NOMO-1 treated with dmso at 0.1 percent for 144 hours (cell line): ENCODE data around the gene TFDP1.
"Not testable (repeated sequence)": the region's sequence is repeated elsewhere in the genome, so short reads cannot be mapped to it uniquely, and the experiment has no call there.

Source experiments
- DNase-seq: peaks from one replicate; lab custom pipeline; 2025; ENCODE audit not compliant: unreplicated experiment; lab: John Stamatoyannopoulos, UW

TFDP1 gene

GRCh38 chr13:113548778-113549621, 35.6 kb upstream of the TFDP1 start:
- no peak for DNase-seq

GRCh38 chr13:113550453-113550852, 34.1 kb upstream of the TFDP1 start:
- DNase-seq = no peak

- no peak for DNase-seq
Observed at GRCh38 chr13:113551081-113552000, 33.2 kb upstream of the TFDP1 start.

- DNase-seq = no peak
Observed at GRCh38 chr13:113552079-113552478, 32.5 kb upstream of the TFDP1 start.

GRCh38 chr13:113552786-113553434, 31.6 kb upstream of the TFDP1 start:
- DNase-seq = no peak

GRCh38 chr13:113553511-113554332, 30.8 kb upstream of the TFDP1 start:
- DNase-seq = no peak

GRCh38 chr13:113554333-113554700, 30.2 kb upstream of the TFDP1 start:
- DNase-seq = no peak

- DNase-seq = no peak
Observed at GRCh38 chr13:113555141-113555540, 29.4 kb upstream of the TFDP1 start.

GRCh38 chr13:113557013-113557412, 27.5 kb upstream of the TFDP1 start:
- no peak for DNase-seq

- DNase-seq = no peak
Observed at GRCh38 chr13:113558461-113558860, 26.1 kb upstream of the TFDP1 start.

- DNase-seq = no peak
Observed at GRCh38 chr13:113559061-113559460, 25.5 kb upstream of the TFDP1 start.

- no peak for DNase-seq
Observed at GRCh38 chr13:113559901-113560644, 24.5 kb upstream of the TFDP1 start.

- DNase-seq = no peak
Observed at GRCh38 chr13:113560645-113561416, 23.7 kb upstream of the TFDP1 start.

- DNase-seq = no peak
Observed at GRCh38 chr13:113561417-113562084, 23.0 kb upstream of the TFDP1 start.

GRCh38 chr13:113562085-113562749, 22.3 kb upstream of the TFDP1 start:
- peak; percentile 54 for DNase-seq

GRCh38 chr13:113562844-113563243, 21.7 kb upstream of the TFDP1 start:
- DNase-seq = no peak

- not testable (repeated sequence) for DNase-seq
Observed at GRCh38 chr13:113563511-113563910, 21.0 kb upstream of the TFDP1 start.
